ENCODE measurements around the gene CRLF3.

DNA sequence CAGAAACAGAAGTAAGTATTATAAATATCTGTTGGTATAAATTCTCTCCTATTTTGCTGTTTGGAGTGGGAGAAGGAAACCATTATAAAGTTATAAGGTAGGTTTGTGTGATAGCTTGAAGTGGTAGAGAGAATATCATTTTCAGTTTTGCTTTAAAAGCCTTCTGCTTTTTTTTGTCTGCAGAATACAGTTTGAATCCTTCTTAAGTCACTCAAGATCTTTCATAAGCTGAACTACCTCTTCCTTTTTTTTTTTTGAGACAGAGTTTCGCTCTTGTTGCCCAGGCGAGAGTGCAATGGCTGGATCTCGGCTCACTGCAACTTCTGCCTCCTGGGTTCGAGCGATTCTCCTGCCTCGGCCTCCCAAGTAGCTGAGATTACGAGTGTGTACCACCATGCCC lies 16.3 kb upstream of the CRLF3 start:
- no peak for TF ChIP-seq POLR2A (IDR thresholded peaks at IDR 0.05)
- TF ChIP-seq, protein P1, sequence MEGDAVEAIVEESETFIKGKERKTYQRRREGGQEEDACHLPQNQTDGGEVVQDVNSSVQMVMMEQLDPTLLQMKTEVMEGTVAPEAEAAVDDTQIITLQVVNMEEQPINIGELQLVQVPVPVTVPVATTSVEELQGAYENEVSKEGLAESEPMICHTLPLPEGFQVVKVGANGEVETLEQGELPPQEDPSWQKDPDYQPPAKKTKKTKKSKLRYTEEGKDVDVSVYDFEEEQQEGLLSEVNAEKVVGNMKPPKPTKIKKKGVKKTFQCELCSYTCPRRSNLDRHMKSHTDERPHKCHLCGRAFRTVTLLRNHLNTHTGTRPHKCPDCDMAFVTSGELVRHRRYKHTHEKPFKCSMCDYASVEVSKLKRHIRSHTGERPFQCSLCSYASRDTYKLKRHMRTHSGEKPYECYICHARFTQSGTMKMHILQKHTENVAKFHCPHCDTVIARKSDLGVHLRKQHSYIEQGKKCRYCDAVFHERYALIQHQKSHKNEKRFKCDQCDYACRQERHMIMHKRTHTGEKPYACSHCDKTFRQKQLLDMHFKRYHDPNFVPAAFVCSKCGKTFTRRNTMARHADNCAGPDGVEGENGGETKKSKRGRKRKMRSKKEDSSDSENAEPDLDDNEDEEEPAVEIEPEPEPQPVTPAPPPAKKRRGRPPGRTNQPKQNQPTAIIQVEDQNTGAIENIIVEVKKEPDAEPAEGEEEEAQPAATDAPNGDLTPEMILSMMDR (IDR thresholded peaks at IDR 0.05) = no peak

Measured in adrenal gland (tissue), 5 donors.